K562 (cell line): Measurements from ENCODE around the gene LBR. TPM values are rescaled to one million over a fixed set of nuclear protein-coding genes. Genes with fewer than 3 reads are reported as not detected.

Experiments used
- ARHGAP35 ChIP-seq: fragments of 450-650 bp; IDR thresholded peaks from 2 replicates; pipeline ENCODE4 v1.6.1; 2018; ENCODE audit not compliant: partially characterized antibody
- BDP1 ChIP-seq: IDR thresholded peaks from 3 replicates; pipeline ENCODE4 v1.6.1; 2011; ENCODE audit not compliant: insufficient read length, insufficient read depth
- CBX2 ChIP-seq: fragments of 200-600 bp; sonication (generic); IDR thresholded peaks from one replicate; pipeline ENCODE4 v1.6.1; 2012; ENCODE audit warnings: mild to moderate bottlenecking, low read length, inconsistent platforms; ENCODE audit not compliant: insufficient read depth, poor library complexity, severe bottlenecking
- FOXA3 ChIP-seq, 2 experiments: fragments of 450-650 bp in 1 of 2; sonication (generic) in 1 of 2; formaldehyde crosslinking; IDR thresholded peaks in 1 of 2; conservative IDR thresholded peaks in 1 of 2; 2 replicates each; pipeline versions ENCODE4 v1.4.0 to v1.8.0; 2020 to 2022; ENCODE audit warnings: mild to moderate bottlenecking in 2 of 2, missing genetic modification reagents in 1 of 2
- HDGF ChIP-seq: fragments of 450-650 bp; IDR thresholded peaks from 2 replicates; pipeline ENCODE4 v1.6.1; 2016
- HMGN3 ChIP-seq: IDR thresholded peaks from 2 replicates; pipeline ENCODE4 v1.6.1; 2011; ENCODE audit warnings: borderline replicate concordance, low read depth, mild to moderate bottlenecking, mixed read lengths, low read length; ENCODE audit not compliant: insufficient read length; ENCODE audit errors: extremely low read depth
- HNRNPUL1 ChIP-seq: fragments of 200-400 bp; formaldehyde crosslinking; IDR thresholded peaks from 2 replicates; pipeline ENCODE4 v1.6.1; 2017; ENCODE audit warnings: low read length
- NCOA6 ChIP-seq: fragments of 450-650 bp; IDR thresholded peaks from 2 replicates; pipeline ENCODE4 v1.6.1; 2017; ENCODE audit warnings: mild to moderate bottlenecking
- NR2C2 ChIP-seq, 2 experiments: fragments of 200-800 bp in 1 of 2; sonication (Bioruptor generic) in 1 of 2; sonication (generic) in 1 of 2; formaldehyde crosslinking in 1 of 2; IDR thresholded peaks; 2 replicates each; pipeline versions ENCODE4 v1.6.1 to v1.8.0; 2016 to 2022; ENCODE audit warnings: mild to moderate bottlenecking in 1 of 2, missing compliant biosample characterization in 1 of 2, missing genetic modification characterization in 1 of 2, missing genetic modification reagents in 1 of 2
- NR3C1 ChIP-seq: sonication (generic); formaldehyde crosslinking; IDR thresholded peaks from 2 replicates; pipeline ENCODE4 v1.8.1; 2022; ENCODE audit warnings: missing genetic modification reagents
- SMC3 ChIP-seq: conservative IDR thresholded peaks from 2 replicates; pipeline ENCODE4 v1.6.1; 2011; ENCODE audit warnings: low read depth, low read length, improper control_type of control experiment; ENCODE audit not compliant: insufficient read depth
- TEAD1 ChIP-seq, 2 experiments: fragments of 450-650 bp in 1 of 2; sonication (generic) in 1 of 2; formaldehyde crosslinking; IDR thresholded peaks; 2 replicates each; pipeline versions ENCODE4 v1.4.0 to v1.8.0; 2020 to 2022; ENCODE audit warnings: mild to moderate bottlenecking in 2 of 2, missing genetic modification reagents in 1 of 2
- TRIM28 ChIP-seq: fragments of 450-650 bp; IDR thresholded peaks from 2 replicates; pipeline ENCODE4 v1.6.1; 2017
- ZBTB1 ChIP-seq: sonication (generic); formaldehyde crosslinking; IDR thresholded peaks from 2 replicates; pipeline ENCODE4 v1.8.1; 2023; ENCODE audit warnings: missing genetic modification reagents, low read depth, mild to moderate bottlenecking, borderline replicate concordance
- ZNF184 ChIP-seq: sonication (generic); formaldehyde crosslinking; IDR thresholded peaks from 2 replicates; pipeline ENCODE4 v1.5.0; 2020; ENCODE audit warnings: missing genetic modification reagents
- ZNF444 ChIP-seq: fragments of 250-450 bp; sonication (Bioruptor Pico); IDR thresholded peaks from 2 replicates; pipeline ENCODE4 v1.4.0; 2020; ENCODE audit warnings: mild to moderate bottlenecking, moderate library complexity
- polyA plus RNA-seq, 8 experiments: library from polyadenylated mRNA; depleted of rRNA in 4 of 8; stranded (reverse) in 5 of 8; unstranded in 3 of 8; fragments of >200 nt; fragmentation: Nextera tagmentation in 2 of 8; fragmentation: Illumina TruSeq in 1 of 8; extraction: Ambion mirVana in 2 of 8; extraction: Trizol in 1 of 8; gene quantifications; 2 replicates each; pipeline versions ENCODE4 v1.2.1 to v1.2.3, GENCODE V29; 2011 to 2014; ENCODE audit warnings: inconsistent platforms in 1 of 8, missing spikeins in 1 of 8
- total RNA-seq, 7 experiments: library from RNA; depleted of rRNA in 6 of 7; stranded (reverse); fragments of >200 nt in 6 of 7; fragmentation: Illumina TruSeq in 2 of 7; extraction: Trizol in 2 of 7; gene quantifications; 2 replicates each; pipeline versions ENCODE4 v1.2.1 to v1.2.3, GENCODE V29; 2011 to 2021; ENCODE audit warnings: low replicate concordance in 1 of 7
- TF ChIP-seq, protein P1 (sequence below): sonication (generic); formaldehyde crosslinking; IDR thresholded peaks from 2 replicates; pipeline ENCODE4 v1.8.0; 2023; ENCODE audit warnings: missing genetic modification reagents, mild to moderate bottlenecking, borderline replicate concordance
- TF ChIP-seq, protein P2 (sequence below): fragments of 250-450 bp; sonication (Bioruptor Pico); IDR thresholded peaks from 2 replicates; pipeline ENCODE4 v1.8.0; 2022; ENCODE audit warnings: inconsistent platforms, mild to moderate bottlenecking, moderate library complexity, borderline replicate concordance
- TF ChIP-seq, protein P3 (sequence below): fragments of 250-450 bp; sonication (Bioruptor Pico); IDR thresholded peaks from 2 replicates; pipeline ENCODE4 v1.5.1; 2021; ENCODE audit warnings: mild to moderate bottlenecking

LBR gene
- total and polyA plus RNA-seq, 9 of the 15 experiments (the other 6 are each of a cell fraction or from before 2014, with no cell fraction given): 102 to 229 (median 197) TPM

DNA sequence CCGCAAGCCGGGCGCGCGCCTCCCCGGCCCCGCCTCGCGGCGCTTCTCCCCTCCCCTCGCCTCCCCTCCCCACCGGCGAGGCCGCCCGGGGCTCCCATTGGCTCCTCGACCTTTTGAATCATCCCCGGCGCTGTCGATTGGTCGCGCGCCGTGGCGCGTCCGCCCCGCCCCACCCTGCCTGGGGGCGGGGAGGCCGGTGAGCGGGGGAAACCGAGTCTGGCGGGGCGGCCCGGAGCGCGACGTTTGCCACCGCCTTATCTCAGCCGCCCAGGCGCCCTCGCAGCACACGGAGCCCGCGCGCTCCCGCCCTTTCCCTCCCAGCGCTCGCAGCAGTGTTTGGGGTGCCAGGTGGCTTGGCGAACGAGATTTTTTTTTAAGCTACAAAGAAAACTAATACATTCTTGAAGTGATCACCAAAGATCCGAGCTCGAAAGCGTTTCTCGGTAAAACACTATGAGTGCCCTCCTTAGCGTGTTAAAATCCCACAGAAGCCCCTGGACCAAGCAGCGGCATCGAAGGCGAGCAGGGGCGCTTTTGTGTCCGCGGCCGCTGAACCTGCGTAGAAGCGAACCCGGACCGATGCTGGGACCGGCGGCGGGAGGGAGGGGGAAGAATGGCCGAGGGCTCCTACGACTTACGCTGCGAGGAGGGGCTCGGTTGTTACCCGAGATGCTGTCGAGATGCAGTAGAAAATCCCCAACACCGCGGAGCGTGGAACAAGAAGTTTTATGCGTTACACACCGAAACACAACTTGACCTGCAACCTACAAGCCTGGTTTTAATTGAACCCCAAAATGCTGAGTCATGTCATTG is 436 bp upstream of the LBR start (continued):
- TF ChIP-seq, protein P1, sequence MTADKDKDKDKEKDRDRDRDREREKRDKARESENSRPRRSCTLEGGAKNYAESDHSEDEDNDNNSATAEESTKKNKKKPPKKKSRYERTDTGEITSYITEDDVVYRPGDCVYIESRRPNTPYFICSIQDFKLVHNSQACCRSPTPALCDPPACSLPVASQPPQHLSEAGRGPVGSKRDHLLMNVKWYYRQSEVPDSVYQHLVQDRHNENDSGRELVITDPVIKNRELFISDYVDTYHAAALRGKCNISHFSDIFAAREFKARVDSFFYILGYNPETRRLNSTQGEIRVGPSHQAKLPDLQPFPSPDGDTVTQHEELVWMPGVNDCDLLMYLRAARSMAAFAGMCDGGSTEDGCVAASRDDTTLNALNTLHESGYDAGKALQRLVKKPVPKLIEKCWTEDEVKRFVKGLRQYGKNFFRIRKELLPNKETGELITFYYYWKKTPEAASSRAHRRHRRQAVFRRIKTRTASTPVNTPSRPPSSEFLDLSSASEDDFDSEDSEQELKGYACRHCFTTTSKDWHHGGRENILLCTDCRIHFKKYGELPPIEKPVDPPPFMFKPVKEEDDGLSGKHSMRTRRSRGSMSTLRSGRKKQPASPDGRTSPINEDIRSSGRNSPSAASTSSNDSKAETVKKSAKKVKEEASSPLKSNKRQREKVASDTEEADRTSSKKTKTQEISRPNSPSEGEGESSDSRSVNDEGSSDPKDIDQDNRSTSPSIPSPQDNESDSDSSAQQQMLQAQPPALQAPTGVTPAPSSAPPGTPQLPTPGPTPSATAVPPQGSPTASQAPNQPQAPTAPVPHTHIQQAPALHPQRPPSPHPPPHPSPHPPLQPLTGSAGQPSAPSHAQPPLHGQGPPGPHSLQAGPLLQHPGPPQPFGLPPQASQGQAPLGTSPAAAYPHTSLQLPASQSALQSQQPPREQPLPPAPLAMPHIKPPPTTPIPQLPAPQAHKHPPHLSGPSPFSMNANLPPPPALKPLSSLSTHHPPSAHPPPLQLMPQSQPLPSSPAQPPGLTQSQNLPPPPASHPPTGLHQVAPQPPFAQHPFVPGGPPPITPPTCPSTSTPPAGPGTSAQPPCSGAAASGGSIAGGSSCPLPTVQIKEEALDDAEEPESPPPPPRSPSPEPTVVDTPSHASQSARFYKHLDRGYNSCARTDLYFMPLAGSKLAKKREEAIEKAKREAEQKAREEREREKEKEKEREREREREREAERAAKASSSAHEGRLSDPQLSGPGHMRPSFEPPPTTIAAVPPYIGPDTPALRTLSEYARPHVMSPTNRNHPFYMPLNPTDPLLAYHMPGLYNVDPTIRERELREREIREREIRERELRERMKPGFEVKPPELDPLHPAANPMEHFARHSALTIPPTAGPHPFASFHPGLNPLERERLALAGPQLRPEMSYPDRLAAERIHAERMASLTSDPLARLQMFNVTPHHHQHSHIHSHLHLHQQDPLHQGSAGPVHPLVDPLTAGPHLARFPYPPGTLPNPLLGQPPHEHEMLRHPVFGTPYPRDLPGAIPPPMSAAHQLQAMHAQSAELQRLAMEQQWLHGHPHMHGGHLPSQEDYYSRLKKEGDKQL (CRISPR knock-in tag): no peak
- peak in 1 of 2 experiments; percentile 22; a peak in 2 of 4 replicates for TF ChIP-seq TEAD1 (CRISPR knock-in tag; IDR thresholded peaks at IDR 0.05)
- no peak for TF ChIP-seq HNRNPUL1
- TF ChIP-seq NR2C2 (CRISPR knock-in tag; IDR thresholded peaks at IDR 0.05): peak; percentile 50; the same call in 1 of the 2 replicates
- TF ChIP-seq NR2C2 (tag; IDR thresholded peaks at IDR 0.05): peak; percentile 92
- no peak for TF ChIP-seq SMC3
- TF ChIP-seq, protein P2, sequence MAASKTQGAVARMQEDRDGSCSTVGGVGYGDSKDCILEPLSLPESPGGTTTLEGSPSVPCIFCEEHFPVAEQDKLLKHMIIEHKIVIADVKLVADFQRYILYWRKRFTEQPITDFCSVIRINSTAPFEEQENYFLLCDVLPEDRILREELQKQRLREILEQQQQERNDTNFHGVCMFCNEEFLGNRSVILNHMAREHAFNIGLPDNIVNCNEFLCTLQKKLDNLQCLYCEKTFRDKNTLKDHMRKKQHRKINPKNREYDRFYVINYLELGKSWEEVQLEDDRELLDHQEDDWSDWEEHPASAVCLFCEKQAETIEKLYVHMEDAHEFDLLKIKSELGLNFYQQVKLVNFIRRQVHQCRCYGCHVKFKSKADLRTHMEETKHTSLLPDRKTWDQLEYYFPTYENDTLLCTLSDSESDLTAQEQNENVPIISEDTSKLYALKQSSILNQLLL (CRISPR knock-in tag): no peak
- no peak for TF ChIP-seq ARHGAP35
- TF ChIP-seq ZNF444 (CRISPR knock-in tag): no peak
- TF ChIP-seq ZNF184: no peak
- TF ChIP-seq, protein P3, sequence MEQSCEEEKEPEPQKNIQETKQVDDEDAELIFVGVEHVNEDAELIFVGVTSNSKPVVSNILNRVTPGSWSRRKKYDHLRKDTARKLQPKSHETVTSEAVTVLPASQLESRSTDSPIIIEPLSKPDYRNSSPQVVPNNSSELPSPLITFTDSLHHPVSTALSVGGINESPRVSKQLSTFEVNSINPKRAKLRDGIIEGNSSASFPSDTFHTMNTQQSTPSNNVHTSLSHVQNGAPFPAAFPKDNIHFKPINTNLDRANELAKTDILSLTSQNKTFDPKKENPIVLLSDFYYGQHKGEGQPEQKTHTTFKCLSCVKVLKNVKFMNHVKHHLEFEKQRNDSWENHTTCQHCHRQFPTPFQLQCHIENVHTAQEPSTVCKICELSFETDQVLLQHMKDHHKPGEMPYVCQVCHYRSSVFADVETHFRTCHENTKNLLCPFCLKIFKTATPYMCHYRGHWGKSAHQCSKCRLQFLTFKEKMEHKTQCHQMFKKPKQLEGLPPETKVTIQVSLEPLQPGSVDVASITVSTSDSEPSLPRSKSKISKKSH (CRISPR knock-in tag): no peak
- peak; percentile 3; the same call in 1 of the 2 replicates for TF ChIP-seq ZBTB1 (CRISPR knock-in tag)
- peak; percentile 34; the same call in 1 of the 2 replicates for TF ChIP-seq NR3C1 (CRISPR knock-in tag)
- no peak for TF ChIP-seq TRIM28
- peak; percentile 99 for TF ChIP-seq HMGN3
- TF ChIP-seq NCOA6: peak; percentile 35; the same call in 1 of the 2 replicates
- TF ChIP-seq FOXA3 (CRISPR knock-in tag; conservative IDR thresholded peaks at IDR 0.05 in 1 of 2, IDR thresholded peaks at IDR 0.05 in 1 of 2): peak in 1 of 2 experiments; percentile 7; a peak in 1 of 4 replicates
- no peak for TF ChIP-seq CBX2
- no peak for TF ChIP-seq HDGF
- no peak for TF ChIP-seq BDP1
